Ascending aorta (tissue), 2 donors: ENCODE results near the gene GSTO1. TPM values are rescaled to one million over a fixed set of nuclear protein-coding genes. Genes with fewer than 3 reads are reported as not detected.

Experiments used
- DNase-seq, 2 donors: peaks; one replicate each; pipeline ENCODE4 v3.0.0-alpha.2; 2019; ENCODE audit warnings: low spot score in 2 of 2
- H3K27ac ChIP-seq, 2 donors: fragments of 200-600 bp; sonication (generic); one replicate each; pipeline ENCODE4 v1.5.1; 2016 to 2017; ENCODE audit warnings: mild to moderate bottlenecking in 1 of 2
- H3K27me3 ChIP-seq: fragments of 200-600 bp; sonication (generic); one replicate; pipeline ENCODE4 v1.5.1; 2017
- H3K36me3 ChIP-seq, 2 donors: fragments of 200-600 bp; sonication (generic); one replicate each; pipeline ENCODE4 v1.5.1; 2016
- H3K4me1 ChIP-seq, 2 donors: fragments of 200-600 bp; sonication (generic); one replicate each; pipeline ENCODE4 v1.5.1; 2016 to 2017; ENCODE audit warnings: mild to moderate bottlenecking in 1 of 2
- H3K4me3 ChIP-seq, 2 donors: fragments of 200-600 bp; sonication (generic); one replicate each; pipeline ENCODE4 v1.5.1; 2016 to 2017; ENCODE audit warnings: mild to moderate bottlenecking in 1 of 2
- H3K9me3 ChIP-seq, 2 donors: fragments of 200-600 bp; sonication (generic); one replicate each; pipeline ENCODE4 v1.5.1; 2016
- CTCF ChIP-seq, 3 experiments: fragments of 200-600 bp in 2 of 3; fragments of 450-650 bp in 1 of 3; sonication (generic) in 2 of 3; IDR thresholded peaks; one replicate each; pipeline ENCODE4 v1.5.1; 2016 to 2019; ENCODE audit warnings: antibody characterized with exemption in 3 of 3, mild to moderate bottlenecking in 1 of 3, moderate library complexity in 1 of 3
- intact Hi-C: fragments of 100-400 bp; cut with DNase I; formaldehyde crosslinking; loops from one replicate; pipeline ENCODE4 v1.15.1; 2023
- total RNA-seq: library from RNA; depleted of rRNA; stranded (reverse); fragments of >200 nt; gene quantifications from one replicate; pipeline ENCODE4 v1.1.0, GENCODE V29; 2016

The GSTO1 gene
- total RNA-seq, 1 donor from 2014 or later = 62.2 TPM

- DNase-seq = no peak
- H3K27me3 ChIP-seq = no peaks in the 10 kb centered on the region
- H3K9me3 ChIP-seq = no peaks in the 10 kb centered on the region
- H3K27ac ChIP-seq = no peak overlapping the region
- H3K36me3 ChIP-seq = no peaks in the 10 kb centered on the region
- intact Hi-C loops = no loop called here
- H3K4me1 ChIP-seq = no peaks in the 10 kb centered on the region
- TF ChIP-seq CTCF (IDR thresholded peaks at IDR 0.05) = no peak
- H3K4me3 ChIP-seq = no peak overlapping the region
Observed at GRCh38 chr10:104220522-104220921, 34.2 kb upstream of the GSTO1 start.

- no peak for TF ChIP-seq CTCF (IDR thresholded peaks at IDR 0.05)
Observed at GRCh38 chr10:104223304-104223703, 31.4 kb upstream of the GSTO1 start.

GRCh38 chr10:104230490-104230889 is 24.2 kb upstream of the GSTO1 start:
- H3K9me3 ChIP-seq = no peaks in the 10 kb centered on the region
- H3K27ac ChIP-seq = no peak overlapping the region
- no peaks in the 10 kb centered on the region for H3K36me3 ChIP-seq
- H3K4me1 ChIP-seq = peaks cover 0 to 7% of the 10 kb centered on the region in 2 donors
- DNase-seq = no peak
- no peak overlapping the region for H3K4me3 ChIP-seq
- intact Hi-C loops = no loop called here
- no peak for TF ChIP-seq CTCF (IDR thresholded peaks at IDR 0.05)
- no peaks in the 10 kb centered on the region for H3K27me3 ChIP-seq

More at GRCh38 chr10:104223304-104223703, 31.4 kb upstream of the GSTO1 start:
- no peaks in the 10 kb centered on the region for H3K27me3 ChIP-seq
- H3K4me1 ChIP-seq = no peaks in the 10 kb centered on the region
- no peak overlapping the region for H3K27ac ChIP-seq
- intact Hi-C loops = no loop called here
- H3K36me3 ChIP-seq = no peaks in the 10 kb centered on the region
- H3K9me3 ChIP-seq = no peaks in the 10 kb centered on the region
- DNase-seq = no peak
- no peak overlapping the region for H3K4me3 ChIP-seq

GRCh38 chr10:104231784-104232612 is 22.7 kb upstream of the GSTO1 start, which contains the start of gene CFAP43:
TSS of gene CFAP43 (minus strand) at chr10:104232364. CDS start at chr10:104232246, 118 bp downstream.
- H3K27me3 ChIP-seq = no peaks in the 10 kb centered on the region
- peaks cover 0 to 7% of the 10 kb centered on the region in 2 donors for H3K4me1 ChIP-seq
- H3K27ac ChIP-seq = no peak within 1 kb of the TSS
- H3K9me3 ChIP-seq = no peaks in the 10 kb centered on the region
- peak; percentile 92 to 99 for DNase-seq
- H3K36me3 ChIP-seq = no peaks in the 10 kb centered on the region
- no peak for TF ChIP-seq CTCF (IDR thresholded peaks at IDR 0.05)
- intact Hi-C loops = loop anchor here (1.0 to 2.0 kb wide), 4 partner anchors 23 to 121 kb away; partner anchors contain the start of genes CFAP58 and GSTO2
- peak within 1 kb of the TSS; percentile 71 to 88 for H3K4me3 ChIP-seq

- no peak for TF ChIP-seq CTCF (IDR thresholded peaks at IDR 0.05)
- H3K4me3 ChIP-seq = peak overlapping the region; percentile 71 to 88
- no peak overlapping the region for H3K27ac ChIP-seq
- intact Hi-C loops = loop anchor here (1.0 to 2.0 kb wide), 4 partner anchors 23 to 121 kb away; partner anchors contain the start of genes CFAP58 and GSTO2
- H3K9me3 ChIP-seq = no peaks in the 10 kb centered on the region
- H3K36me3 ChIP-seq = no peaks in the 10 kb centered on the region
- no peaks in the 10 kb centered on the region for H3K27me3 ChIP-seq
- DNase-seq = no peak
- H3K4me1 ChIP-seq = peaks cover 0 to 7% of the 10 kb centered on the region in 2 donors
Observed at GRCh38 chr10:104232613-104233102, 22.0 kb upstream of the GSTO1 start.
